K562 (cell line): ENCODE measurements around the gene FAM53B. TPM values are rescaled to one million over a fixed set of nuclear protein-coding genes. Genes with fewer than 3 reads are reported as not detected.

Source experiments
- MTA1 ChIP-seq: fragments of 450-650 bp; IDR thresholded peaks from 2 replicates; pipeline ENCODE4 v1.6.1; 2017; ENCODE audit warnings: borderline replicate concordance
- MYC ChIP-seq, 2 experiments: fragments of 250-450 bp in 1 of 2; sonication (Bioruptor Pico) in 1 of 2; IDR thresholded peaks; 2 replicates each; pipeline versions ENCODE4 v1.5.1 to v1.6.1; 2012 to 2021; ENCODE audit warnings: low read depth in 2 of 2, borderline replicate concordance in 1 of 2, improper control_type of control experiment in 1 of 2, low read length in 1 of 2, mild to moderate bottlenecking in 1 of 2, moderate library complexity in 1 of 2
- SLC30A9 ChIP-seq: fragments of 250-450 bp; sonication (Bioruptor Pico); IDR thresholded peaks from 2 replicates; pipeline ENCODE4 v1.8.0; 2022; ENCODE audit warnings: mild to moderate bottlenecking, moderate library complexity
- polyA plus RNA-seq, 8 experiments: library from polyadenylated mRNA; depleted of rRNA in 4 of 8; stranded (reverse) in 5 of 8; unstranded in 3 of 8; fragments of >200 nt; fragmentation: Nextera tagmentation in 2 of 8; fragmentation: Illumina TruSeq in 1 of 8; extraction: Ambion mirVana in 2 of 8; extraction: Trizol in 1 of 8; gene quantifications; 2 replicates each; pipeline versions ENCODE4 v1.2.1 to v1.2.3, GENCODE V29; 2011 to 2014; ENCODE audit warnings: inconsistent platforms in 1 of 8, missing spikeins in 1 of 8
- total RNA-seq, 7 experiments: library from RNA; depleted of rRNA in 6 of 7; stranded (reverse); fragments of >200 nt in 6 of 7; fragmentation: Illumina TruSeq in 2 of 7; extraction: Trizol in 2 of 7; gene quantifications; 2 replicates each; pipeline versions ENCODE4 v1.2.1 to v1.2.3, GENCODE V29; 2011 to 2021; ENCODE audit warnings: low replicate concordance in 1 of 7
- TF ChIP-seq, protein P1 (sequence below), 2 experiments: fragments of 450-650 bp in 1 of 2; IDR thresholded peaks; 2 replicates each; pipeline ENCODE4 v1.6.1; 2011 to 2017; ENCODE audit warnings: low read depth in 2 of 2, antibody characterized with exemption in 1 of 2, borderline replicate concordance in 1 of 2, low read length in 1 of 2, mild to moderate bottlenecking in 1 of 2, mixed read lengths in 1 of 2; ENCODE audit not compliant: control insufficient read depth in 1 of 2
- TF ChIP-seq, protein P2 (sequence below): fragments of 450-650 bp; IDR thresholded peaks from 2 replicates; pipeline ENCODE4 v1.6.1; 2014; ENCODE audit warnings: low read depth, mild to moderate bottlenecking, moderate library complexity, borderline replicate concordance
- TF ChIP-seq, protein P3 (sequence below): fragments of 450-650 bp; formaldehyde crosslinking; IDR thresholded peaks from 2 replicates; pipeline ENCODE4 v1.4.0; 2020; ENCODE audit warnings: mild to moderate bottlenecking, moderate library complexity

The FAM53B gene
- total and polyA plus RNA-seq, 9 of the 15 experiments (the other 6 are each of a cell fraction or from before 2014, with no cell fraction given): 0.03 to 16.5 (median 5.0) TPM

DNA sequence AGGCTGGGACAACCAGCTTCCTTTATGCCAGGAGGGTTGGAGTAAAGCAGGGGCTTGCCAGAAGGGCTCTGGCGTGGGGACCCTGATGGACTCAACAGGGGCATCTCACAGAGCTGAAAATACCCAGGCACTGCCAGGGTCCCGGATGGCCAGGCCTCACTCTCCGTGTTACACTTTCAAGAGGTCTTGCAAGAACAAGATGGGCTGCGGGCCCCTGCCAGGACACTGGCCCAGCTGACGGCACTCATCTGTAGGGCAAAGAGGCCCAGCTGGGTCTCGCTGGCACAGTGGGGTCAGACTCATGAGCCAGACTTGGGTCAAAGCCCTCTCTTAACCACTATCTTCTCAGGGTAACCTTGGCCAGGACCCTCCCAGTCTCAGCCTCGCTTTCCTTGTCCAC lies 90.9 kb downstream of the FAM53B start (continued):
- TF ChIP-seq, protein P1, sequence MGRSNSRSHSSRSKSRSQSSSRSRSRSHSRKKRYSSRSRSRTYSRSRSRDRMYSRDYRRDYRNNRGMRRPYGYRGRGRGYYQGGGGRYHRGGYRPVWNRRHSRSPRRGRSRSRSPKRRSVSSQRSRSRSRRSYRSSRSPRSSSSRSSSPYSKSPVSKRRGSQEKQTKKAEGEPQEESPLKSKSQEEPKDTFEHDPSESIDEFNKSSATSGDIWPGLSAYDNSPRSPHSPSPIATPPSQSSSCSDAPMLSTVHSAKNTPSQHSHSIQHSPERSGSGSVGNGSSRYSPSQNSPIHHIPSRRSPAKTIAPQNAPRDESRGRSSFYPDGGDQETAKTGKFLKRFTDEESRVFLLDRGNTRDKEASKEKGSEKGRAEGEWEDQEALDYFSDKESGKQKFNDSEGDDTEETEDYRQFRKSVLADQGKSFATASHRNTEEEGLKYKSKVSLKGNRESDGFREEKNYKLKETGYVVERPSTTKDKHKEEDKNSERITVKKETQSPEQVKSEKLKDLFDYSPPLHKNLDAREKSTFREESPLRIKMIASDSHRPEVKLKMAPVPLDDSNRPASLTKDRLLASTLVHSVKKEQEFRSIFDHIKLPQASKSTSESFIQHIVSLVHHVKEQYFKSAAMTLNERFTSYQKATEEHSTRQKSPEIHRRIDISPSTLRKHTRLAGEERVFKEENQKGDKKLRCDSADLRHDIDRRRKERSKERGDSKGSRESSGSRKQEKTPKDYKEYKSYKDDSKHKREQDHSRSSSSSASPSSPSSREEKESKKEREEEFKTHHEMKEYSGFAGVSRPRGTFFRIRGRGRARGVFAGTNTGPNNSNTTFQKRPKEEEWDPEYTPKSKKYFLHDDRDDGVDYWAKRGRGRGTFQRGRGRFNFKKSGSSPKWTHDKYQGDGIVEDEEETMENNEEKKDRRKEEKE (IDR thresholded peaks at IDR 0.05; ENCODE audit: borderline replicate concordance in 1 of 2, control insufficient read depth in 1 of 2, low read depth in 2 of 2, low read length in 1 of 2): no peak
- TF ChIP-seq MYC (IDR thresholded peaks at IDR 0.05; ENCODE audit: low read depth, low read length) (no peak), MYC (CRISPR knock-in tag; IDR thresholded peaks at IDR 0.05; ENCODE audit: borderline replicate concordance, low read depth) (no peak), SLC30A9 (CRISPR knock-in tag) (no peak), MTA1 (no peak)
- TF ChIP-seq, protein P2, sequence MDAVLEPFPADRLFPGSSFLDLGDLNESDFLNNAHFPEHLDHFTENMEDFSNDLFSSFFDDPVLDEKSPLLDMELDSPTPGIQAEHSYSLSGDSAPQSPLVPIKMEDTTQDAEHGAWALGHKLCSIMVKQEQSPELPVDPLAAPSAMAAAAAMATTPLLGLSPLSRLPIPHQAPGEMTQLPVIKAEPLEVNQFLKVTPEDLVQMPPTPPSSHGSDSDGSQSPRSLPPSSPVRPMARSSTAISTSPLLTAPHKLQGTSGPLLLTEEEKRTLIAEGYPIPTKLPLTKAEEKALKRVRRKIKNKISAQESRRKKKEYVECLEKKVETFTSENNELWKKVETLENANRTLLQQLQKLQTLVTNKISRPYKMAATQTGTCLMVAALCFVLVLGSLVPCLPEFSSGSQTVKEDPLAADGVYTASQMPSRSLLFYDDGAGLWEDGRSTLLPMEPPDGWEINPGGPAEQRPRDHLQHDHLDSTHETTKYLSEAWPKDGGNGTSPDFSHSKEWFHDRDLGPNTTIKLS: no peak
- TF ChIP-seq, protein P3, sequence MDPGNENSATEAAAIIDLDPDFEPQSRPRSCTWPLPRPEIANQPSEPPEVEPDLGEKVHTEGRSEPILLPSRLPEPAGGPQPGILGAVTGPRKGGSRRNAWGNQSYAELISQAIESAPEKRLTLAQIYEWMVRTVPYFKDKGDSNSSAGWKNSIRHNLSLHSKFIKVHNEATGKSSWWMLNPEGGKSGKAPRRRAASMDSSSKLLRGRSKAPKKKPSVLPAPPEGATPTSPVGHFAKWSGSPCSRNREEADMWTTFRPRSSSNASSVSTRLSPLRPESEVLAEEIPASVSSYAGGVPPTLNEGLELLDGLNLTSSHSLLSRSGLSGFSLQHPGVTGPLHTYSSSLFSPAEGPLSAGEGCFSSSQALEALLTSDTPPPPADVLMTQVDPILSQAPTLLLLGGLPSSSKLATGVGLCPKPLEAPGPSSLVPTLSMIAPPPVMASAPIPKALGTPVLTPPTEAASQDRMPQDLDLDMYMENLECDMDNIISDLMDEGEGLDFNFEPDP (CRISPR knock-in tag): no peak
